NCI-H1694 (cell line): ENCODE measurements around the gene BSCL2.
A peak's percentile ranks its signal among the peaks of the same experiment; 100 is the strongest.
"Not testable (repeated sequence)": the region's sequence is repeated elsewhere in the genome, so short reads cannot be mapped to it uniquely, and the experiment has no call there.

Source experiments
- DNase-seq: peaks from one replicate; lab custom pipeline; 2025; lab: John Stamatoyannopoulos, UW

The BSCL2 gene

GRCh38 chr11:62656796-62657429, 50.3 kb downstream of the BSCL2 start:
- DNase-seq: no peak

GRCh38 chr11:62654297-62654696, 52.9 kb downstream of the BSCL2 start:
- no peak for DNase-seq

- DNase-seq: no peak
Observed at GRCh38 chr11:62652161-62653006, 54.8 kb downstream of the BSCL2 start.

- DNase-seq: not testable (repeated sequence)
Observed at GRCh38 chr11:62650283-62650682, 56.9 kb downstream of the BSCL2 start.

- DNase-seq: no peak
Observed at GRCh38 chr11:62649486-62649885, 57.7 kb downstream of the BSCL2 start.

GRCh38 chr11:62648967-62649364, 58.3 kb downstream of the BSCL2 start:
- no peak for DNase-seq

- DNase-seq: no peak
Observed at GRCh38 chr11:62648185-62648966, 58.8 kb downstream of the BSCL2 start.

- DNase-seq: no peak
Observed at GRCh38 chr11:62647609-62648005, 59.6 kb downstream of the BSCL2 start.

GRCh38 chr11:62646825-62647608, 60.2 kb downstream of the BSCL2 start:
- no peak for DNase-seq

- peak; percentile 91 for DNase-seq
Observed at GRCh38 chr11:62645946-62646824, 61.0 kb downstream of the BSCL2 start, which contains the start of gene GANAB. Gene GANAB, minus strand, starts transcription at chr11:62646613. Its CDS starts 14 bp downstream, at chr11:62646599.

- no peak for DNase-seq
Observed at GRCh38 chr11:62645671-62645945, 61.6 kb downstream of the BSCL2 start.

GRCh38 chr11:62644220-62644619, 63.0 kb downstream of the BSCL2 start:
- no peak for DNase-seq
